Measurements from ENCODE around the gene KLHL18. TPM values are rescaled to one million over a fixed set of nuclear protein-coding genes. Genes with fewer than 3 reads are reported as not detected.
"Not testable (repeated sequence)": the region's sequence is repeated elsewhere in the genome, so short reads cannot be mapped to it uniquely, and the experiment has no call there.

Gene KLHL18
- polyA plus RNA-seq, 3 donors, result 13.5 to 17.0 (median 16.3) TPM

DNA sequence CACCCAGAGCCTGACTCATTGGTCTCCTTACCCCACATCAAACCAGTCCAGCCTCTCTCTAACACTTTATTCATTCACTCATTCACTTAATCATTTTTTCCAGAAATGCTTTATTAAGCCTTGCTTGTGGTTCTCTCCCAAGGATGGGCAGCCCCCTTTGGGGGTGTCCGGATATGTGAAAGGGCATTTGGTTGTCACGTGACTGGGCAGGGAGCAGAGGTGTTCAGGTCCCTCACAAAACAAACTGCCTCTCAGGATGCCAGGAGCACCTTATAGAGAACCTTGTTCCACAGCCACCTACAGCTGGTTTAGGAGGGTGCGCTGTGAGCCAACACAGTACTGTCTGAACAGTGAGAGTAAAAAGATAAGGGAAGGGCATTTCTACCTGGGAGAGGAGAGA, 72.3 kb downstream of the KLHL18 start:
- no peak for DNase-seq

DNA sequence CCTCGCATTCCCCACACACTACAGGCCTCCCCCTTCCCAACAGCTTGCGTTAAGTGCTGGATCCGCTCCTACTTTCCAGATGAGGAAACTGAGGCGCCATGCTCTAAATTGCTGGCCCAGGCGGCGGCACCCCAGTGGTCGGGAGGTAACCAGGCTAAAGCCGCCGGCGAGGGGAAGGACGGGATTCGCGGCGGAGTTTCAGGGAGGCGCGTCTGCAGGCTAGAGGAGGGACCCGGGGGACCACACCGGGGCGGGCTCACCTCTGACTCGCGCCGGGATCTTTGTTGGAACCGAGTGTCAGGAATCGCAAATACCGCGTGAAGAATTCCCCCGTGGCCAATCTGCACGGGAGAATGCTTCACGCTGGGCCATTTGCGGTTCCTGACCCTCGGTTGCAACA, 73.5 kb downstream of the KLHL18 start:
- DNase-seq, result no peak

DNA sequence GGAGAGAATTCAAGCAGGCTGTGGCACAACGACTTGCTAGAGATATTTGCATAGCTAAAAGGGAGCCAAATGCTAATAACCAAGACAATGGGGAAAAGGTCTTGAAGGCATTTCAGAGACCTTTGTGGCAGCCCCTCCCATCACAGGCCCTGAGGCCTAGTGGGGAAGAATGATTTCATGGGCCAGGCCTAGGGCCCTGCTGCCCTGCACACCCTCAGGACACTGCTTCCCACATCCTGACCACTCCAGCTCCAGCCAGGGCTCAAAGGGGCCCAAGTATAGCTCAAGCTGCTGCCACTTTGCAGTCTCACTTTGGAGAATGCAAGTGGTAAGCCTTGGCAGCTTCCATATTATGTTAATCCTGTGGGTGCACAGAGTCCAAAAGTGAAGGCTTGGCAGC, 76.6 kb downstream of the KLHL18 start:
- DNase-seq, result no peak

DNA sequence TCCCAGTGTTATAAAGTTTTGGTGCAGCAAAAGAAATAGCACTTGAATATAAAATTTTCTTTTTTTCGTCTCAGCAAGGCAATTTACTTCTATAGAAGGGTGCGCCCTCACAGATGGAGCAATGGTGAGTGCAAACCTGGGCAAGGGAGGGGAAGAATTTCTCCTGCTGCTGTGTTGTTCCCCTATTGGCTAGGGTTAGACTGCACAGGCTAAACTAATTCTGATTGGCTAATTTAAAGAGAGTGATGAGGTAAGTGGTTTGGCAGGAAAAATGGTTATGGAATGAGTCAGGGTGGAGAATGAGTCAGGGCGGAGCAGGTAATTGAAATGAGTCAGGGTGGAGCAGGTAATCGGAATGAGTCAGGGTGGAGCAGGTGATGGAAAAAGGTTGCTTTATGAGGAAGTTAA, 77.4 kb downstream of the KLHL18 start:
- DNase-seq, result not testable (repeated sequence)

DNA sequence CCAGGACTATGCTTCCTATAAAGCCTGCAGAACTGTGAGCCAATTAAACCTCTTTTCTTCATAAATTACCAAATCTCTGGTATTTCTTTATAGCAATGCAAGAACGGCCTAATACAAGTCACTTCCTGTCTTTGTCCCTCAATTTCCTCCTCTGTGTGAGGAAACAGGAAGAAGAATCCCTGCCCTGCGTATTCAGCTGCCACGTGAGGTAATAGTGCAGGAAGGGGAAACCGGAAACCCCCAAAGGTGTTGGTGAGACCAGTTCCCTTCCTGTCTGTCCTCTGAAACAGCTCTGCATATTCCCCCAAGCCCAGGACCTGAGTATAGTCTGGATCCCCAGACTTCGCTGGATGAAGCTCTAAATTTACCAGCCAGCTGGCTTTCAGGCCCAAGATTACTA, 80.0 kb downstream of the KLHL18 start:
- DNase-seq, result no peak

DNA sequence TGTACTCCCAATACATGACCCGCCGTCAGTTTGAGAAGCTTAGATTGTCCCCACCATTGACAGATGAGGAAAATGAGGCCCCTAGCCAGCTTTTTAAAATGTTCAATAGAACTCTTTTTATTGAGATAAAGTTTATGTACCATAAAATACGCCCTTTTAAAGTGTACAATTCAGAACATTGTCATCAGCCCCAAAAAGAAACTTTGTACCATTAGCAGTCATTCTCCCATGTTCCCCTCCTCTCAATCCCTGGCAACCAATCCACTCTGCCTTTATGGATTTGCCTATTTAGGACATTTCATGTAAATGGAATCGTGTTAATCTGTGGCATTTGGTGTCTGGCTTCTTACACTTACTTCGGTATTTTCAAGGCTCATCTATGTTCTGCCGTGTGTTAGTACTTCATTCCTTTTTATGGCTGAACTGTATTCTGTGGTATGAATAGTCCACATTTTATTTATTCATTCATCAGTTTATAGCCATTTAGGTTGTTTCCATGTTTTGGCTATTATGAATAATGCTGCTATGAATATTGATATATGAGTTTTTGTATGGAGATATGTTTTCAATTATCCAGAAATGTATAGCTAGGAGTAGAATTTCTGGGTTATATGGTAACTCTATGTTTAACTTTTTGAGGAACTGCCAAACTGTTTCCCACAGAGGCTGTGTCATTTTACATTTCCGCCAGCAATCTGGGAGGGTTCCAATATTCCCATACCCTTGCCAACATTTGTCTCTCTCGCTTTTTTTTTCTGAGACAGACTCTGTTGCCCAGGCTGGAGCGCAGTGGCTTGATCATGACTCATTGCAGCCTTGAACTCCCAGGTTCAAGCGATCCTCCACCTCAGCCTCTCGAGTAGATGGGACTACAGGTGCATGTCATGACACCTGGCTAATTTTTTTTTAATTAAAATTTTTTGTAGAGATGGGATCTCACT, 82.7 kb downstream of the KLHL18 start:
- no peak for DNase-seq

DNA sequence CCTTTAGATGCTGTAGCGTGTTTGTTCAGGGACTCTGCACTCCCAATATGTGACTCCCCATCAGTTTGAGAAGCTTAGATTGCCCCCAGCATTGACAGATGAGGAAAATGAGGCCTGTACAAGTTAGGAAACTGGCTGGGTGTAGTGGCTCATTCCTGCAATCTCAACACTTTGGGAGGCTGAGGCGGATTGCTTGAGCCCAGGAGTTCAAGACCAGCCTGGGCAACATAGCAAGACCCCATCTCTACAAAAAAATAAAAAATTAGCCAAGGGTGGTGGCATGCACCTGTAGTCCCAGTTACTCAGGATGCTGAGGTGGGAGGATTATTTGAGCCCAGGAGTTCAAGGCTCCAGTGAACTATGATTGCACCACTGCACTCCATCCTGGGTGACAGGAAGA, 84.1 kb downstream of the KLHL18 start:
- DNase-seq, result no peak

DNA sequence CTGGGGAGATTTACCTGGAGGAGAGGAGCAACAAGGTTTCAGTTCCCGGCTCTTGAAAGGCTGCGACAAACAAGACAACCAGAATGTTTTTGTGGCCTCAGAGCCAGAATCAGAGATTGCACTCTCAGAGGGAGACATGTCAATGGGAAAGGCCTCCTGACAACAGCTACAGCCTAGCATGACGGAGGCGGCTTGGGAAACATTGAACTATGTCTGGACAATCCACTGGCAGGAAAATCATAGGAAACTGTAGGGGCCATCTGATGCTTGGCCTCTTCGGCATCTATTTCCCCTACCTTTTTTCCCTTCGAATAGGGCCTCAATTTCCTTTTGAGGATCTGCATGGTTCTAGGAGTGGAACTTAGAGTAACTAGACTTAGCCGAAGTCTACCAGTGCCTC, 84.9 kb downstream of the KLHL18 start:
- no peak for DNase-seq

DNA sequence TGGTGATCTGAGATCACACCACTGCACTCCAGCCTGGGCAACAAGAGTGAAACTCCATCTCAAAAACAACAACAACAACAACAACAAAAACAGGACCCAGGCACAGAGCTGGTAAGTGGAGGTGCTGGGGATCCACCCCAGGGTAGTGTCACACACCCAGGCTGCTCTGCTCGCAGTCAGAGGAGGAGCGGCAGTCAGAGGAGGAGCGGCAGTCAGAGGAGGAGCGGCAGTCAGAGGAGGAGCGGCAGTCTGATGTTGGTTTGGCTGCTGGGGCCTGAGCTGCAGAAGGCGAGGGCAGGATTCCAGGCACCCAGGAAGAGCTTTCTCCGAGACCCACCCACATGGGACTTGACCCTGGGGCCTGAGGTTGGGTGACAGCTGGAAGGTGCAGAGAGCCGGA, 87.3 kb downstream of the KLHL18 start:
- DNase-seq, result not testable (repeated sequence)

DNA sequence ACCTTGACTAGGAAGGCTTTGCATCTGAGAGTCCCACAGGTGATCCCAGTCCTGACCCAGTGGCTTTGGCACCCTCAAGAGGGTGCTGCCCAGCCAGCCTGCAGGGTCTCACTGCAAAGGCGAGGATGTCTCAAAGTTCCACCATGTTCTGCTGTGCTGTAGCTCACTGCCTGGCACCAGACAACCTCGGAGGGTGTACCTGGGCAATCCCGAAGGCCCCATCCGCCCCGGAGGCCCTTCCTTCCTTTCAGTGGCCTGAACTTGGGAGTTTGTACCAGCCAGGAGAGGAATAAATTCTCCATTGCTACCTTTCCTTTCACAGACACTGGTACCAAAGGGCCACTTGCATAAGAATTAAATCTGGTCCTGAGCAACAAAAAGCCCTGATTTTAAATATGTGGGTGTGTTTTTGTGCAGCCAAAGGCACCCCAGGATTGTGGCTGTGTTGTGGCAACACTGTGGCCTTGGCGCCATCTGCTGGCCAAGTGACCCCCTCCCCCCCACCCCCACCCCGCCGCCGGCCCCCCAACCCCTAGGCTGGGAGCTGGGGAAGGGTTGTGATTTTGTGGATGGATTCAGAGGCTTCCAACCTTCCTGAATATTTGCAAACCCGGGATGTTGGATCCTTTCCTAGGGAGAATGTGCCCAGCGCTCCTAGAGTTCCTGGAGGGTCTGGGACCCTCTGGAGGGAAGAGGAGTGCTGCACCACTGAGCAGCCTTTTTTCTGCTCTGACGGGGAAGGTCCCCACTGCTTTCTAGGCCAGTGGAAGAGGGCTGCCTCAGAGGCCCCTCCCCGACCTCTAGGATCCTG, 88.3 kb downstream of the KLHL18 start:
- DNase-seq, result no peak

DNA sequence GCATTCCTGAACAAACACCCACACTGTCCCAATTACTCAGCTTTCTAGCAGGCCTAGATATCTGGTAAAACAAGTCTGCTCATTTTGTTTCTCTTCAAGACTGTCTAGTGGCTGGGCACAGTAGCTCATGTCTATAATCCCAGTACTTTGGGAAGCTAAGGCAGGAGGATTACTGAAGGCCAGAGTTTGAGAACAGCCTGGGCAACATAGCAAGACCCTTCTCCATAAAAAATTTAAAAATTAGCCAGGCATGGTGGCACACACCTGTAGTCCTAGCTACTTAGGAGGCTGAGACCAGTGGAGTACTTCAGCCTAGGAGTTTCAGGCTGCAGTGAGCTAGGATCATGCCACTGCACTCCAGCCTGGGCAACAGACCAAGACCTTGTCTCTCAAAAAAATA, 91.8 kb downstream of the KLHL18 start:
- DNase-seq, result no peak

DNA sequence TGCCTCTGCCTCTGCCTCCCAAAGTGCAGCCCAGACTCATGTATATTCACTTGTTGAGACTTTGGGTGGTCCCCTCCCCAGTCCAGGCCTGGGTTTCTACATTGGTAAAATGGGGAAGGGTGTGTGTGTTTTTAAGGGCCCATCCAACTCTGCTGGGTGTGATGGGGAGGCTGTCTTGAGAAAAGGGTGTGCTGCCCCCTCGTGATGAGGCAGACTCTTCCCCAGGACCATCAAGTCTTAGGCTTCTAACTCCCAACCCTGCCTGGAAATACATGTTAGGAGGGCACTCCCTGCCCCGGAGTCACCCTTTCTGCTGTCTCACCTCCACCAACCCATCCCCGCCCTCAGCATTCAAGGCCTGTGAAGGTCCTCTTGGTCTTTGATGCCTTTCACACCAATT, 93.6 kb downstream of the KLHL18 start:
- no peak for DNase-seq

DNA sequence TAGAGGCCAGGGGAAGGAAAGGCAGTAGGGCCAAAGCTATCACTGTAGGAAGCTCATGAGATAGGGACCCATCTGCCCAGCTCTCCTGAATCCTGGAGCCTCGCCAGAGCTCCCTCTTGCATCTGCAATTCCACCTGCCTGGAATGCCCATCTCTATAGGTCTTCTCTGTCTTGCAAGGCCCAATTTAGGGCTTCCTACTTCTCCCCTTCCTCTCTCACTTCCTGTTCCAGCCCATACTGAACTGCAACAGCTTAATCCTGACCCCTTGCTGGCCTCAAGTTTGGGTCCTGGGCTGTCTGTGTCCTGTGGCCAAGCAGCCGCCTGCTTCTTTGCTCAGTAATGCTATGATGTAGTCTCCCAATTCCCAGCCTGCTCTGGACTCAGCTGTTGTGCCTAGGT, 94.4 kb downstream of the KLHL18 start:
- no peak for DNase-seq

DNA sequence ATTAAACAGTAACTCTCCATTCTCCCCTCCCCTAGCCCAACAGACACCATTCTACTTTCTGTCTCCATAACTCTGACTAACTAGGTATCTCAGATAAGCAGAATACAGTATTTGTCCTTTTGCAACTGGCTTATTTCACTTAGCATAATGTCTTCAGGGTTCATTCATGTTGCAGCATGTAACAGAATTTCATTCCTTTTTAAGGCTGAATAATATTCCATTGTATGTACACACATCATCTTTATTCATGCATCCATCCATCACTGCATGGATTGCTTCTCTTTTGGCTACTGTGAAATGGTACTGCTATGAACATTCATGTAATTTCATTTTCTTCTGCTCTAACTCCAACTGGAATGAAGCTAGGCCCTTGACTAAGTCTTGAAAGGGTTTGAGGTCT, 96.1 kb downstream of the KLHL18 start:
- no peak for DNase-seq

DNA sequence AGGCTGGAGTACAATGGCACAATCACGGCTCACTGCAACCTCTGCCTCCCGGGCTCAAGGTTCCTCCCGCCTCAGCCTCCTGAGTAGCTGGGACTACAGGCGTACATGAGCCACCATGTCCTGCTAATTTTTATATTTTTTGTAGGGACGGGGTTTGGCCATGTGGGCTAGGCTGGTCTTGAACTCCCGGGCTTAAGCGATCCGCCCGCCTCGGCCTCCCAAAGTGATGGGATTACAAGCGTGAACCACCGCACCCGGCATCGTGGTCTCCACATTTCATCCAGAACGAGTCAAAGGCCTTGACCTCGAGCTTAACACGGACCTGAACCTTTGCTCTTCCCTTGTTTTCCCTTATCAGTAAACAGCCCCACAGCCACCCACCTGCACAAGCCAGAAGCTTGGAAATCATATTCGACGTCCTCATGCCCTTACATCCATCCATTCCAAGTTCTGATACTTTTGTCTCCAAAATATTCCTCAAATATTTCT, 96.7 kb downstream of the KLHL18 start:
- no peak for DNase-seq

DNA sequence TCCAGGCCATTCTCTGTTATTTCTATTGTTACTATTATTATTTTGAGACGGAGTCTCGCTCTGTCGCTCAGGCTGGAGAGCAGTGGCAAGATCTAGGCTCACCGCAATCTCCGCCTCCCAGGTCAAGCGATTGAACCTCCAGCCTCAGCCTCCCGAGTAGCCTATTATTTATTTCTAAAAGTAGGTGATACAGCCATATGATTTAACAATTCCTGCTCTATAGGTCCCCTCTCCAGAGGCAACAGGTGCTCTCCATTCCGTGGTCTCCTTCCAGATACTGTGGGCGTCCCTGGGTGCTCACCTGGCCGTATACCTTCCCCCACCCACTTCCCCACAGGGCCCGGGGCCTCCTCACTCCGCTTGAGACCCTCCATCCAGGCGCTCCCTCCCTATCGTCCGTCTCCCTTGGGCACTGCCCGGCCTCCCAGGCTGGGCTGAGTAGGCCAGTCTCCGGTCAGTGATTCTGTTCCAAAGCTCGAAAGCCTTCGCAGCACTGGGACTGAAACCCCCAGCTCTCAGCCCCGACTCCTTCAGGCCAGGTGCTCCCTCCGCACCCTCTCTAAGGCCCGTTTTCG, 97.4 kb downstream of the KLHL18 start:
- no peak for DNase-seq

DNA sequence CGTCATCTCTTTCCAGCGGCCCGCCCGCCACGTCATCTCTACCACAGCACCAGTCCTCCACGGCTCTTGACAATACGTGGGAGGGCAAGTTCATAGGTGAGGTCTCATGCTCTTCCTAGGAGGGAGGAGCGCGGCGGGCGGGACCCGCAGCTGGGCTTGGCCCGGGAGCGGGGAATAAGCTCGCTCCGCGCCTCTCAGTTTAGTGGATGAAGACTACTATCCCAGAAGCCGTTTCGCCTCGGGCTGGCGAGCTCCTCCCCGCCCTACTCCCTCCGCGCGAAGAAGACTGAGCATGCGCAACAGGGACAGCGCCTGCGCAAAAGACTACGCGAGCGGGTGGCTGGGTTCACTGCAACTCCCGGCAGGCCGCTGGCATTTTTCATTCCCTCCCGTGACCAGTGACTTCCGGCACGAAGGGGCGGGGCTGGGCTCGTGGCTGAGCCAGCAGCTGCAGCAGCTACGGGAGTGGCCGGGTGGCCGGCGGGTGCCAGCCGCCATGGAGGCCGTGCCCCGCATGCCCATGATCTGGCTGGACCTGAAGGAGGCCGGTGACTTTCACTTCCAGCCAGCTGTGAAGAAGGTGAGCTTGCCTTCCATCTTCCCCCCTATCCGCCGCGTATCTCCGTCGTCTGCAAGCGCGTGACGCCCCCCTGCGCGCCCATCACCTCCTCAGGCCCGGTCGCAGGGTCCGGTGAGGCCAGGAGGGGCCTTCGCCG, 98.0 kb downstream of the KLHL18 start, which contains the start of gene PTPN23:
Gene PTPN23, plus strand, starts transcription at position 421 of the 716 bp plus-strand sequence. Its CDS starts 76 bp downstream, at position 497.
- peak; percentile 99 for DNase-seq

DNA sequence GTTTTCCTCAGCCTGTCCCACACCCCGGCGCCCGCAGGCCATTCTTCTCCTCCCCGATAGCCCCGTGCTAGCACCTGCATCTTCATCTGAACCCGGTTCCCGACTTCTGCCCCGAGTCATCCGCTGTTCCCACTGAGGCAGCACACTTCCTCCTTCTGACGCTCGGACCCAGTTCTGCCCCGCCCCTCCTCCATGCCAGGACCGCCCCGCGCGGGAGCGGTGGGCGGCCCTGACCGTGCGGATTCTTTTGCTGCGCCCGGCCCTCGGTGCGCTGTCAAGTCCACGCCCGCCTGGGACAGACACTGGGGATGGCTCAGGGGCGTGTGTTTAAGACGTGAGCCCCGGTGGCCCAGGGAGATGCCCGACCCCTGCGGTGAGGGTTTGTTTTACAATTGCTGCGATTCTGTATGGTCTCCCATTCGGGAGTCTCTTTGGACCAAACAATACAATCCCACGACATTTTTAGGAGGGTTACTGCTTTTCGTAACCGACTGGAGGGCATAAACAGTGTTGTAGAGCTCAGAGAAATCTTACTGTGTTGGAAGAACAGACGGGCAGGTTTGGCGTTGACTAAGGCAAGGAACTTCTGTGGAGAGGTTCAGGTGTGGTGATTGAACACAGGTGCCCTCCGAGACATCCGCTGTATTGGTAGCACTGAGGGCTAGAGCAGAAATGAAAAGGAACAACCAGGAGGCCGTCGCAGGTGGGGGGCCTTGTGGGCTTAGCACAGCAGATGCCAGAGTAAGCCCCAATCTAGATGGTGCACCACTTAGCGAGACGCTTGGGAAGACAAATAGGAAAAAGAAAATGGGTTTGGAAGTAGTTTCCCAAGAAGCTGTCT, 98.8 kb downstream of the KLHL18 start:
- peak; percentile 87 for DNase-seq

DNA sequence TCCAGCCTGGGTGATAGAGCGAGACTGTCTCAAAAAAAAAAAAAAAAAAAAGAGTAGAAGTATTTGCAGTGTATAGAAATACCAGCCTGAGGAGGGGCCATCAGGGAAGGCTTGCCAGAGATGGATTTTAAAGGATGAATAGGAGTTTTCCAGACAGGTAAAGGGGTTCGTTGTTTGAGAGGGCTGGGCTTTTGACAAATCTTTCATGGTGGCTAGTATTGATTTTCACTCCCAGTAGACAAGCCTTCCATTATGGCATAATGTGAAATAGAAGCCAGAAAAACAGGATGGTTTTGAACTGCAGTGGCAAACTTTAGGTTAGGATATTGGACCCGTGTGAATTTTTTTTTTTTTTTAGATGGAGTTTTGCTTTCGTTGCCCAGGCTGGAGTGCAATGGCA, 101.7 kb downstream of the KLHL18 start:
- DNase-seq, result no peak

DNA sequence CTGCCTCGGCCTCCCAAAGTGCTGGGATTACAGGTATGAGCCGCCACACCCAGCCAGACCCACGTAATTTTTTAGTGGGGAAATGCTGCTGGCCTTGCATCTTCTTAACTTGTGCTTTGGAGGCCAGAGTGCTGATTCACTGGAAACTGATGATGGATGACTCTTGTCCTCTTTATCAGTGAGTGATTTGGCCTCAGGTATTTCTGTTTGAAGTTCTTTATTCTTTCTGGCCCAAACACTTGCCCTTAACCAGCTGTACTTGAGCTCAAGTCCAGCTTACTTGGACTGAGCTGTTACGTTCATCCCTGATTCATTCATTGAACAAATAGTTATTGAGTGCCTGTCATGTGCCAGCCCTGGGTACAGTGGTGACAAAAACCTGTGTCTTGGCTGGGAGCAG, 102.3 kb downstream of the KLHL18 start:
- no peak for DNase-seq

DNA sequence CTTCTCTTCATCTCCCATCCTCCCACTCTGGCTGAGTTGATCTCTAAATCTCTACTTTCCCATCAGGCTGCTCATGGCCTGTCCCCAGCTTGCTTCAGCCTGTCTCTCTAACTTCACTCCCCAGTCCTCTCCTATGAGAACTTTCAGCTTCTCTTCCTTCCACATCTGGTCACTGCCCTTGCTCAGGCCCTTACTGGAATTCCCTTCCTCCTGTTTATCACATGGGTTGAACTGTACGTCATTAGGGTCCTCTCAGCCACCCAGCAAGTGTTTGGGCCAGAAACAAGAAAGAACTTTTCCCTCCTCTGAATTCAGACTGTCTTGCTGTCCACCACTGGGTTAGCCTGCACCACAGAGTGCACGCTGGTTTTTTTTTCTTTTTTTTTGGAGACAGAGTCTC, 103.1 kb downstream of the KLHL18 start:
- no peak for DNase-seq

Data from renal pelvis (tissue), 4 donors.